Anterior cingulate cortex (tissue), 58 donors: Measurements from ENCODE around the gene NTRK2.

ENCODE experiments used
- DNase-seq, 58 donors: peaks; one replicate each; lab custom pipeline; 2025; lab: John Stamatoyannopoulos, UW

The NTRK2 gene

GRCh38 chr9:84811072-84811750 is 141.7 kb downstream of the NTRK2 start:
- no peak for DNase-seq

GRCh38 chr9:84811751-84812074 is 142.2 kb downstream of the NTRK2 start:
- DNase-seq = no peak

GRCh38 chr9:84812355-84812754 is 142.8 kb downstream of the NTRK2 start:
- DNase-seq = no peak

- no peak for DNase-seq
These were observed 143.3 kb downstream of the NTRK2 start for GRCh38 chr9:84812847-84813246.

- DNase-seq = no peak
These were observed 146.0 kb downstream of the NTRK2 start for GRCh38 chr9:84815554-84815953.

GRCh38 chr9:84817038-84817437 is 147.5 kb downstream of the NTRK2 start:
- DNase-seq = no peak

- no peak for DNase-seq
These were observed 149.3 kb downstream of the NTRK2 start for GRCh38 chr9:84818791-84819190.

GRCh38 chr9:84819491-84819991 is 150.0 kb downstream of the NTRK2 start:
- DNase-seq = no peak

GRCh38 chr9:84821431-84821830 is 151.9 kb downstream of the NTRK2 start:
- DNase-seq = peak in 1 of 58 donors; percentile 12

GRCh38 chr9:84822589-84823233 is 153.2 kb downstream of the NTRK2 start:
- no peak for DNase-seq

GRCh38 chr9:84823421-84824271 is 154.1 kb downstream of the NTRK2 start:
- no peak for DNase-seq

GRCh38 chr9:84827216-84827765 is 157.8 kb downstream of the NTRK2 start:
- DNase-seq = no peak

- no peak for DNase-seq
These were observed 158.5 kb downstream of the NTRK2 start for GRCh38 chr9:84828046-84828445.

- no peak for DNase-seq
These were observed 159.9 kb downstream of the NTRK2 start for GRCh38 chr9:84829471-84829870.

GRCh38 chr9:84829997-84830696 is 160.6 kb downstream of the NTRK2 start:
- DNase-seq = no peak

GRCh38 chr9:84831377-84831776 is 161.8 kb downstream of the NTRK2 start:
- no peak for DNase-seq

- no peak for DNase-seq
These were observed 162.9 kb downstream of the NTRK2 start for GRCh38 chr9:84832453-84832852.

- DNase-seq = no peak
These were observed 164.9 kb downstream of the NTRK2 start for GRCh38 chr9:84834426-84834825.

- no peak for DNase-seq
These were observed 166.2 kb downstream of the NTRK2 start for GRCh38 chr9:84835745-84836144.

GRCh38 chr9:84838879-84839278 is 169.3 kb downstream of the NTRK2 start:
- no peak for DNase-seq
